Effector memory CD8-positive, alpha-beta T cell (primary cell): ENCODE data around the gene FAM20C.

Experiments used
- ATAC-seq: fragments of 150-1000 bp; cut with Tn5 transposase; replicated peaks from 2 replicates; pipeline ENCODE4 v1.10.0; 2021; ENCODE audit warnings: mild to moderate bottlenecking, moderate library complexity
- DNase-seq, 3 experiments: peaks; one replicate each; pipeline ENCODE4 v3.0.0; 2021
- H3K27ac Mint-ChIP-seq, 2 donors: one replicate each; pipeline ENCODE4 v1.8.0; 2022; ENCODE audit warnings: mild to moderate bottlenecking in 2 of 2, mixed read lengths in 2 of 2, moderate library complexity in 2 of 2
- H3K27me3 Mint-ChIP-seq, 2 donors: one replicate each; pipeline ENCODE4 v1.8.0; 2022; ENCODE audit warnings: mixed read lengths in 2 of 2
- H3K36me3 Mint-ChIP-seq: one replicate; pipeline ENCODE4 v1.8.0; 2022; ENCODE audit warnings: mild to moderate bottlenecking, moderate library complexity, mixed read lengths; ENCODE audit not compliant: insufficient read depth
- H3K4me1 Mint-ChIP-seq, 2 donors: one replicate each; pipeline ENCODE4 v1.8.0; 2022; ENCODE audit warnings: low read depth in 2 of 2, mixed read lengths in 2 of 2
- H3K4me3 Mint-ChIP-seq, 2 donors: one replicate each; pipeline ENCODE4 v1.8.0; 2022; ENCODE audit warnings: mild to moderate bottlenecking in 2 of 2, mixed read lengths in 2 of 2, moderate library complexity in 2 of 2
- H3K9me3 Mint-ChIP-seq, 2 donors: one replicate each; pipeline ENCODE4 v1.8.0; 2022; ENCODE audit warnings: mixed read lengths in 2 of 2

Gene FAM20C

GRCh38 chr7:218896-219580 is 26.7 kb downstream of the FAM20C start:
- H3K4me1 Mint-ChIP-seq, result no peaks in the 10 kb centered on the region

GRCh38 chr7:219581-220150 is 27.3 kb downstream of the FAM20C start:
- DNase-seq, result no peak
- Mint-ChIP-seq H3K9me3 (no peaks in the 10 kb centered on the region), H3K27me3 (no peaks in the 10 kb centered on the region), H3K36me3 (no peaks in the 10 kb centered on the region), H3K4me1 (no peaks in the 10 kb centered on the region), H3K4me3 (no peak overlapping the region), H3K27ac (no peak overlapping the region)
- no peak for ATAC-seq

More at GRCh38 chr7:218896-219580, 26.7 kb downstream of the FAM20C start:
- Mint-ChIP-seq H3K27me3 (no peaks in the 10 kb centered on the region), H3K4me3 (no peak overlapping the region), H3K27ac (no peak overlapping the region), H3K9me3 (no peaks in the 10 kb centered on the region), H3K36me3 (no peaks in the 10 kb centered on the region)
- ATAC-seq (no peak), DNase-seq (no peak)

GRCh38 chr7:220151-220841 is 27.9 kb downstream of the FAM20C start:
- H3K4me1 Mint-ChIP-seq, result no peaks in the 10 kb centered on the region
- ATAC-seq, result no peak
- no peaks in the 10 kb centered on the region for H3K9me3 Mint-ChIP-seq
- no peak overlapping the region for H3K4me3 Mint-ChIP-seq
- H3K27me3 Mint-ChIP-seq, result no peaks in the 10 kb centered on the region
- no peaks in the 10 kb centered on the region for H3K36me3 Mint-ChIP-seq
- DNase-seq, result no peak
- H3K27ac Mint-ChIP-seq, result no peak overlapping the region

- Mint-ChIP-seq H3K4me1 (no peaks in the 10 kb centered on the region), H3K9me3 (no peaks in the 10 kb centered on the region), H3K36me3 (no peaks in the 10 kb centered on the region), H3K27ac (no peak overlapping the region), H3K27me3 (no peaks in the 10 kb centered on the region), H3K4me3 (no peak overlapping the region)
- ATAC-seq, result no peak
- DNase-seq, result no peak
Measured at GRCh38 chr7:221978-222715, 29.8 kb downstream of the FAM20C start.

GRCh38 chr7:222716-223041 is 30.3 kb downstream of the FAM20C start:
- no peaks in the 10 kb centered on the region for H3K9me3 Mint-ChIP-seq
- H3K4me3 Mint-ChIP-seq, result no peak overlapping the region
- no peaks in the 10 kb centered on the region for H3K27me3 Mint-ChIP-seq
- no peak for ATAC-seq
- H3K27ac Mint-ChIP-seq, result no peak overlapping the region
- H3K36me3 Mint-ChIP-seq, result no peaks in the 10 kb centered on the region
- no peak for DNase-seq
- H3K4me1 Mint-ChIP-seq, result no peaks in the 10 kb centered on the region

- DNase-seq, result no peak
- no peak overlapping the region for H3K27ac Mint-ChIP-seq
- no peaks in the 10 kb centered on the region for H3K27me3 Mint-ChIP-seq
- H3K9me3 Mint-ChIP-seq, result no peaks in the 10 kb centered on the region
- no peaks in the 10 kb centered on the region for H3K4me1 Mint-ChIP-seq
- H3K4me3 Mint-ChIP-seq, result no peak overlapping the region
- no peaks in the 10 kb centered on the region for H3K36me3 Mint-ChIP-seq
- ATAC-seq, result no peak
Measured at GRCh38 chr7:223118-223800, 30.9 kb downstream of the FAM20C start.

- H3K4me1 Mint-ChIP-seq, result no peaks in the 10 kb centered on the region
- ATAC-seq, result no peak
- H3K36me3 Mint-ChIP-seq, result no peaks in the 10 kb centered on the region
- no peak for DNase-seq
- H3K9me3 Mint-ChIP-seq, result no peaks in the 10 kb centered on the region
- no peak overlapping the region for H3K27ac Mint-ChIP-seq
- H3K27me3 Mint-ChIP-seq, result no peaks in the 10 kb centered on the region
- no peak overlapping the region for H3K4me3 Mint-ChIP-seq
Measured at GRCh38 chr7:223861-224260, 31.5 kb downstream of the FAM20C start.

GRCh38 chr7:226281-226895 is 34.0 kb downstream of the FAM20C start:
- H3K27ac Mint-ChIP-seq, result no peak overlapping the region
- H3K4me3 Mint-ChIP-seq, result no peak overlapping the region
- ATAC-seq (no peak), DNase-seq (no peak)
- no peaks in the 10 kb centered on the region for H3K4me1 Mint-ChIP-seq
- no peaks in the 10 kb centered on the region for H3K36me3 Mint-ChIP-seq
- H3K9me3 Mint-ChIP-seq, result no peaks in the 10 kb centered on the region
- peaks cover 5 to 18% of the 10 kb centered on the region in 2 donors for H3K27me3 Mint-ChIP-seq

GRCh38 chr7:227926-228325 is 35.6 kb downstream of the FAM20C start:
- ATAC-seq, result no peak
- H3K27ac Mint-ChIP-seq, result no peak overlapping the region
- H3K4me3 Mint-ChIP-seq, result no peak overlapping the region
- H3K36me3 Mint-ChIP-seq, result no peaks in the 10 kb centered on the region
- H3K9me3 Mint-ChIP-seq, result no peaks in the 10 kb centered on the region
- no peaks in the 10 kb centered on the region for H3K4me1 Mint-ChIP-seq
- peaks cover 5 to 18% of the 10 kb centered on the region in 2 donors for H3K27me3 Mint-ChIP-seq
- no peak for DNase-seq

- no peak overlapping the region for H3K27ac Mint-ChIP-seq
- no peaks in the 10 kb centered on the region for H3K9me3 Mint-ChIP-seq
- no peaks in the 10 kb centered on the region for H3K4me1 Mint-ChIP-seq
- DNase-seq (no peak), ATAC-seq (no peak)
- H3K4me3 Mint-ChIP-seq, result no peak overlapping the region
- H3K36me3 Mint-ChIP-seq, result no peaks in the 10 kb centered on the region
- peaks cover 5 to 18% of the 10 kb centered on the region in 2 donors for H3K27me3 Mint-ChIP-seq
Measured at GRCh38 chr7:228610-229009, 36.2 kb downstream of the FAM20C start.

- DNase-seq (no peak), ATAC-seq (no peak)
- no peaks in the 10 kb centered on the region for H3K36me3 Mint-ChIP-seq
- H3K27me3 Mint-ChIP-seq, result peaks cover 5 to 18% of the 10 kb centered on the region in 2 donors
- no peaks in the 10 kb centered on the region for H3K9me3 Mint-ChIP-seq
- no peaks in the 10 kb centered on the region for H3K4me1 Mint-ChIP-seq
- no peak overlapping the region for H3K27ac Mint-ChIP-seq
- H3K4me3 Mint-ChIP-seq, result no peak overlapping the region
Measured at GRCh38 chr7:229184-229964, 37.0 kb downstream of the FAM20C start.

- no peak overlapping the region for H3K27ac Mint-ChIP-seq
- DNase-seq (no peak), ATAC-seq (no peak)
- H3K36me3 Mint-ChIP-seq, result no peaks in the 10 kb centered on the region
- H3K4me1 Mint-ChIP-seq, result no peaks in the 10 kb centered on the region
- peaks cover 5 to 18% of the 10 kb centered on the region in 2 donors for H3K27me3 Mint-ChIP-seq
- H3K9me3 Mint-ChIP-seq, result no peaks in the 10 kb centered on the region
- H3K4me3 Mint-ChIP-seq, result no peak overlapping the region
Measured at GRCh38 chr7:230274-230673, 37.9 kb downstream of the FAM20C start.
